SK-N-SH treated with all-trans-retinoic acid at 6 μM for 48 hours (cell line): Measurements from ENCODE around the gene PRKAB1.

Experiments
- ATAC-seq: fragments of 200-7000 bp; cut with Tn5 transposase; 3 replicates; pipeline ENCODE4 v1.9.1; 2020; ENCODE audit warnings: mild to moderate bottlenecking, moderate library complexity
- ARNTL ChIP-seq: fragments of 450-650 bp; formaldehyde crosslinking; IDR thresholded peaks from 2 replicates; pipeline ENCODE4 v1.5.0; 2020; ENCODE audit warnings: low read depth, mild to moderate bottlenecking, moderate library complexity, borderline replicate concordance
- BACH2 ChIP-seq: fragments of 250-450 bp; sonication (Bioruptor Pico); IDR thresholded peaks from 2 replicates; pipeline ENCODE4 v1.9.0; 2021; ENCODE audit warnings: mild to moderate bottlenecking, borderline replicate concordance
- CREB5 ChIP-seq: fragments of 250-450 bp; sonication (Bioruptor Pico); IDR thresholded peaks from 2 replicates; pipeline ENCODE4 v1.5.1; 2020; ENCODE audit warnings: low read depth, mild to moderate bottlenecking, moderate library complexity
- CSDC2 ChIP-seq: fragments of 250-450 bp; sonication (Bioruptor Pico); IDR thresholded peaks from 2 replicates; pipeline ENCODE4 v1.5.0; 2020; ENCODE audit warnings: mild to moderate bottlenecking, moderate library complexity
- CSRNP3 ChIP-seq: fragments of 250-450 bp; sonication (Bioruptor Pico); IDR thresholded peaks from 2 replicates; pipeline ENCODE4 v1.5.1; 2021; ENCODE audit warnings: mild to moderate bottlenecking, moderate library complexity
- ESRRG ChIP-seq: fragments of 250-450 bp; sonication (Bioruptor Pico); IDR thresholded peaks from 2 replicates; pipeline ENCODE4 v1.6.1; 2021; ENCODE audit warnings: mild to moderate bottlenecking
- GLIS3 ChIP-seq: fragments of 250-450 bp; sonication (Bioruptor Pico); IDR thresholded peaks from 2 replicates; pipeline ENCODE4 v1.5.0; 2020; ENCODE audit warnings: mild to moderate bottlenecking, moderate library complexity
- ISL1 ChIP-seq: fragments of 250-450 bp; sonication (Bioruptor Pico); IDR thresholded peaks from 2 replicates; pipeline ENCODE4 v2.1.2; 2022; ENCODE audit warnings: mild to moderate bottlenecking, moderate library complexity
- PATZ1 ChIP-seq: fragments of 250-450 bp; sonication (Bioruptor Pico); IDR thresholded peaks from 2 replicates; pipeline ENCODE4 v1.8.0; 2020; ENCODE audit warnings: mild to moderate bottlenecking, moderate library complexity, borderline replicate concordance
- POU6F1 ChIP-seq: fragments of 250-450 bp; sonication (Bioruptor Pico); IDR thresholded peaks from 2 replicates; pipeline ENCODE4 v1.8.0; 2021; ENCODE audit warnings: low read depth, mild to moderate bottlenecking, moderate library complexity, borderline replicate concordance
- PPARA ChIP-seq: fragments of 250-450 bp; sonication (Bioruptor Pico); IDR thresholded peaks from 2 replicates; pipeline ENCODE4 v1.5.0; 2020; ENCODE audit warnings: mild to moderate bottlenecking, borderline replicate concordance
- RARB ChIP-seq: fragments of 250-450 bp; sonication (Bioruptor Pico); IDR thresholded peaks from 2 replicates; pipeline ENCODE4 v1.8.0; 2021; ENCODE audit warnings: mild to moderate bottlenecking, moderate library complexity
- SNAI2 ChIP-seq: fragments of 250-450 bp; sonication (Bioruptor Pico); IDR thresholded peaks from 2 replicates; pipeline ENCODE4 v1.5.0; 2020; ENCODE audit warnings: mild to moderate bottlenecking, moderate library complexity
- TCF4 ChIP-seq: fragments of 250-450 bp; sonication (Bioruptor Pico); IDR thresholded peaks from 2 replicates; pipeline ENCODE4 v1.8.0; 2021; ENCODE audit warnings: mild to moderate bottlenecking, moderate library complexity, borderline replicate concordance
- TOX ChIP-seq: fragments of 250-450 bp; sonication (Bioruptor Pico); IDR thresholded peaks from 2 replicates; pipeline ENCODE4 v1.8.0; 2021; ENCODE audit warnings: mild to moderate bottlenecking, moderate library complexity, borderline replicate concordance
- TSHZ2 ChIP-seq: fragments of 250-450 bp; sonication (Bioruptor Pico); IDR thresholded peaks from 2 replicates; pipeline ENCODE4 v1.5.0; 2020; ENCODE audit warnings: mild to moderate bottlenecking, moderate library complexity
- ZC3H10 ChIP-seq: fragments of 250-450 bp; sonication (Bioruptor Pico); IDR thresholded peaks from 2 replicates; pipeline ENCODE4 v1.5.1; 2021; ENCODE audit warnings: mild to moderate bottlenecking, moderate library complexity
- ZFP3 ChIP-seq: fragments of 250-450 bp; sonication (Bioruptor Pico); IDR thresholded peaks from 2 replicates; pipeline ENCODE4 v1.5.0; 2020; ENCODE audit warnings: mild to moderate bottlenecking, moderate library complexity
- ZFP30 ChIP-seq: fragments of 450-650 bp; formaldehyde crosslinking; IDR thresholded peaks from 2 replicates; pipeline ENCODE4 v1.5.0; 2022; ENCODE audit warnings: mild to moderate bottlenecking, moderate library complexity
- ZNF565 ChIP-seq: fragments of 450-650 bp; formaldehyde crosslinking; conservative IDR thresholded peaks from 2 replicates; pipeline ENCODE4 v1.5.0; 2020; ENCODE audit warnings: low read depth, mild to moderate bottlenecking, moderate library complexity
- ZNF70 ChIP-seq: fragments of 450-650 bp; formaldehyde crosslinking; IDR thresholded peaks from 2 replicates; pipeline ENCODE4 v1.5.0; 2020; ENCODE audit warnings: mild to moderate bottlenecking, moderate library complexity
- ZNF8 ChIP-seq: fragments of 450-650 bp; formaldehyde crosslinking; IDR thresholded peaks from 2 replicates; pipeline ENCODE4 v1.5.0; 2020; ENCODE audit warnings: mild to moderate bottlenecking, moderate library complexity

PRKAB1 gene

GRCh38 chr12:119715268-119715620, 47.3 kb downstream of the PRKAB1 start:
- TF ChIP-seq POU6F1 (CRISPR knock-in tag) (no peak), PPARA (CRISPR knock-in tag) (no peak), ZC3H10 (CRISPR knock-in tag) (no peak), GLIS3 (CRISPR knock-in tag) (no peak), ARNTL (CRISPR knock-in tag) (no peak), ISL1 (CRISPR knock-in tag) (no peak), CREB5 (CRISPR knock-in tag) (no peak), ZNF70 (CRISPR knock-in tag) (no peak), SNAI2 (no peak), PATZ1 (CRISPR knock-in tag) (no peak), ESRRG (CRISPR knock-in tag) (no peak), TOX (no peak), CSRNP3 (CRISPR knock-in tag) (no peak), ZNF8 (CRISPR knock-in tag) (no peak)
- ATAC-seq = no peak

- TF ChIP-seq ISL1 (CRISPR knock-in tag) (no peak), TSHZ2 (CRISPR knock-in tag) (no peak), ZNF70 (CRISPR knock-in tag) (no peak), RARB (no peak), ZFP30 (CRISPR knock-in tag) (no peak), ZNF8 (CRISPR knock-in tag) (no peak), ESRRG (CRISPR knock-in tag) (no peak), ZC3H10 (CRISPR knock-in tag) (no peak), BACH2 (CRISPR knock-in tag) (no peak), CSDC2 (CRISPR knock-in tag) (no peak), PPARA (CRISPR knock-in tag) (no peak), TCF4 (CRISPR knock-in tag) (no peak), CSRNP3 (CRISPR knock-in tag) (no peak), ZNF565 (CRISPR knock-in tag) (no peak), CREB5 (CRISPR knock-in tag) (no peak), GLIS3 (CRISPR knock-in tag) (no peak), POU6F1 (CRISPR knock-in tag) (no peak), ZFP3 (no peak), PATZ1 (CRISPR knock-in tag) (no peak)
- ATAC-seq = no peak
These were observed 50.2 kb downstream of the PRKAB1 start for GRCh38 chr12:119718141-119718540.
